Thoracic aorta (tissue), 2 donors: ENCODE data around the gene RNH1. TPM values are rescaled to one million over a fixed set of nuclear protein-coding genes. Genes with fewer than 3 reads are reported as not detected.

Experiments
- ATAC-seq: fragments of 150-250 bp; one replicate; pipeline ENCODE4 v1.8.0; 2017; ENCODE audit warnings: low read depth; ENCODE audit not compliant: insufficient number of reproducible peaks, low FRiP score
- DNase-seq: peaks from one replicate; pipeline ENCODE4 v3.0.0-alpha.2; 2020; ENCODE audit warnings: low spot score
- H3K27ac ChIP-seq, 2 donors: fragments of 200-600 bp; sonication (generic); 1 replicate in 1 of 2; 2 replicates in 1 of 2; pipeline ENCODE4 v1.5.1; 2016; ENCODE audit warnings: mild to moderate bottlenecking in 2 of 2, moderate library complexity in 2 of 2
- H3K27me3 ChIP-seq: fragments of 200-600 bp; sonication (generic); replicated peaks from 2 replicates; pipeline ENCODE4 v1.6.0; 2016; ENCODE audit warnings: mild to moderate bottlenecking; ENCODE audit not compliant: insufficient read depth
- H3K36me3 ChIP-seq: fragments of 200-600 bp; sonication (generic); one replicate; pipeline ENCODE4 v1.5.1; 2016
- H3K4me1 ChIP-seq, 2 donors: fragments of 200-600 bp; sonication (generic); 1 replicate in 1 of 2; 2 replicates in 1 of 2; pipeline versions ENCODE4 v1.5.1 to v1.6.0; 2016; ENCODE audit warnings: low read depth in 2 of 2, mild to moderate bottlenecking in 1 of 2; ENCODE audit not compliant: control insufficient read depth in 1 of 2
- H3K4me3 ChIP-seq: fragments of 200-600 bp; sonication (generic); 2 replicates; pipeline ENCODE4 v1.5.1; 2016; ENCODE audit warnings: mild to moderate bottlenecking
- H3K9me3 ChIP-seq: fragments of 200-600 bp; sonication (generic); 2 replicates; pipeline ENCODE4 v1.5.1; 2016
- CTCF ChIP-seq: fragments of 200-600 bp; sonication (generic); IDR thresholded peaks from one replicate; pipeline ENCODE4 v1.5.1; 2019; ENCODE audit warnings: antibody characterized with exemption
- total RNA-seq, 2 donors: library from RNA; depleted of rRNA; stranded (reverse); fragments of >200 nt; gene quantifications; one replicate each; pipeline versions ENCODE4 v1.1.0 to v1.2.3, GENCODE V29; 2016

Gene RNH1
- total RNA-seq, 2 donors from 2014 or later, result 224 to 355 TPM

DNA sequence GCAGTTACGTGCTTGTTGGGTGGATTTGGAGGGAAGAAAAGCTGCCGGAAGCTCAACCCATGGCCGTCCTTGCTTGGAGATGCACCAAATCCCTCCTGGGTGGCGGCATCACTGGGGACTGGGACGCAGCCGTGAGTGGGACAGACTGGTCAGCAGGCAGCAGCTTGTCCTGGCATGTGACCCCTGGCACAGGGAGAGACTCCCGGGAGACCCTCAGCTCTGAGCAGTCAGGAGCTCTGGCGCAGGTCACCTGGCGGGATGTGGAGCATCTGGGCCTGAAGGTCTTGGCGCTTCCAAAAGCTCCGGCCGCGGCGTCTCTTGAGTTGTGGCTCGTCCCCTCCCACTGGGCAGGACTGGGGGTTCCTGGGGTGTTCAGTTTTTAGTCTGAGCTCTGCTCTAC lies 30.6 kb downstream of the RNH1 start:
- Histone ChIP-seq H3K27me3 (no peaks in the 10 kb centered on the region), H3K4me3 (no peak overlapping the region), H3K9me3 (no peaks in the 10 kb centered on the region), H3K27ac (no peak overlapping the region), H3K36me3 (no peaks in the 10 kb centered on the region), H3K4me1 (peaks cover 5 to 10% of the 10 kb centered on the region in 2 donors)
- no peak for TF ChIP-seq CTCF
- ATAC-seq (no peak), DNase-seq (no peak)

DNA sequence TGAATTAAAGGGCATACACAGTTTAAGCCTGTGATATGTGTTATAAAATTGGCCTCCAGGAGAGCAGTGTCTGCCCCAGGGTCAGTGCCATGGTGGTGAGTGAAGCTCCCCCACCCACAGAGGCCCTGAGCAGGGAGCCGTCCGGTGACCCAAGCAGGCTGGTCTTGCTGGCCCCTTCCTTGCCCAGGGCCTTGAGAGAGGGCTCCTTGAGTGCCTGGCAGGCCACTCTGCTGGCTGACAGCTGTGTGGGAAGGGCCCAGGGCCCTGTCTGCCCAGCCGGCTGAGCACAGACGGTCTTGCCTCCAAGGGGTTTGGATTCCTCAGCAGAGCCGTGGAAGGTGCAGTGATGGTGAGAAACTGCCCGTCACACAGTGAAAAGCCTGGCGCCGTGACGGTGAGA lies 31.1 kb downstream of the RNH1 start:
- no peak for TF ChIP-seq CTCF
- no peaks in the 10 kb centered on the region for H3K27me3 ChIP-seq
- no peak for ATAC-seq

GRCh38 chr11:474914-475506 lies 32.0 kb downstream of the RNH1 start:
- no peak overlapping the region for H3K27ac ChIP-seq
- TF ChIP-seq CTCF, result no peak
- peaks cover 8 to 13% of the 10 kb centered on the region in 2 donors for H3K4me1 ChIP-seq
- H3K27me3 ChIP-seq, result no peaks in the 10 kb centered on the region
- H3K9me3 ChIP-seq, result no peaks in the 10 kb centered on the region
- ATAC-seq, result no peak
- H3K36me3 ChIP-seq, result no peaks in the 10 kb centered on the region
- DNase-seq, result no peak
- no peak overlapping the region for H3K4me3 ChIP-seq

More for the DNA sequence above, 31.1 kb downstream of the RNH1 start:
- Histone ChIP-seq H3K36me3 (no peaks in the 10 kb centered on the region), H3K4me1 (peaks cover 5 to 10% of the 10 kb centered on the region in 2 donors), H3K27ac (no peak overlapping the region), H3K4me3 (no peak overlapping the region), H3K9me3 (no peaks in the 10 kb centered on the region)
- DNase-seq, result no peak

DNA sequence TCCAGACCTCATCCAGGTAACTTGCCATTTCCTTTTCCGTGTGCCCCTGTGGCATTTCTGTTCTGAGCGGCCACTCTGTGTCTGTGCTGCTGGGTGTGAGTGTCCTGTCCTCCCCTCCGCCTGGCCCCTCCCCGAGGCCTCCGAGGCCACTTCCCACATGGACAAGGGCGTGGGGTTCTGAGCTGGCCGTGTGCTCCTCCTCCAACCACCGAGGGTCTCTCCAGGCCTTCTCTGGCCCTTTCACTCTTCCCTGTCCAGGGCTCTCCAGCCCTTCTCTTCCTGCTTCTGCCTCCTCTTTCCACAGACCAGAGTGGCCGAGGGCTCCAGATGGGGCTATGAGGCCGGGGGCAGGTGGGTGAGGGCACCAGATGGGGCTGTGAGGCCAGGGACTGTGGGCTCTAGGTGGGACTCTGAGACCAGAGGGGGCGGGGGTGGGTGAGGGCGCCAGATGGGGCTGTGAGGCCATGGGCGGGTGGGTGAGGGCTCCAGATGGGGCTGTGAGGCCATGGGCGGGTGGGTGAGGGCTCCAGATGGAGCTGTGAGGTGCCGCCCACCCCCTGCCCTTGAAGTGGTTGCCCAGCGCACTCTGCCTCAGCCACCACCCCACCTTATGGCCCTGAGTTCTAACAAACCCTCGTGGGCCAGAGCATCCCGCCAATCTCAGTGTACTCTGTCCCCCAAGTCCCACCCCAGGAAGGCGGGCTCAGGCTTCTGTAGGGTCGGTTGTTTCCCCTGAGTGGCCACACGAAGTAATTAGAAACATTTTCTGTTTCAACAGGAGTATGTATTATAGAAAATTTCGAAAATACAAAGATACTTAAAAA lies 32.9 kb downstream of the RNH1 start:
- Histone ChIP-seq H3K27me3 (no peaks in the 10 kb centered on the region), H3K36me3 (no peaks in the 10 kb centered on the region), H3K4me1 (peaks cover 13 to 21% of the 10 kb centered on the region in 2 donors), H3K27ac (no peak overlapping the region), H3K9me3 (no peaks in the 10 kb centered on the region), H3K4me3 (no peak overlapping the region)
- no peak for ATAC-seq
- TF ChIP-seq CTCF, result no peak
- no peak for DNase-seq

GRCh38 chr11:473415-473814 lies 33.6 kb downstream of the RNH1 start:
- DNase-seq (no peak), ATAC-seq (no peak)
- Histone ChIP-seq H3K4me1 (peaks cover 13 to 21% of the 10 kb centered on the region in 2 donors), H3K9me3 (no peaks in the 10 kb centered on the region), H3K36me3 (no peaks in the 10 kb centered on the region), H3K4me3 (no peak overlapping the region), H3K27me3 (no peaks in the 10 kb centered on the region), H3K27ac (no peak overlapping the region)
- TF ChIP-seq CTCF, result no peak
